NCI-H2227 (cell line): ENCODE measurements around the gene ANP32B.
"Not testable (repeated sequence)": the region's sequence is repeated elsewhere in the genome, so short reads cannot be mapped to it uniquely, and the experiment has no call there.

Experiments
- DNase-seq: peaks from one replicate; lab custom pipeline; 2025; ENCODE audit not compliant: unreplicated experiment; lab: John Stamatoyannopoulos, UW

The ANP32B gene

GRCh38 chr9:97982683-97983588 lies at the start of gene ANP32B:
Gene ANP32B (plus strand): TSS chr9:97983341. CDS start chr9:97983556, 215 bp downstream.
- peak; percentile 91 for DNase-seq

GRCh38 chr9:97934321-97935115 lies 48.6 kb upstream of the ANP32B start:
- peak; percentile 21 for DNase-seq

- no peak for DNase-seq
These were observed 47.9 kb upstream of the ANP32B start for GRCh38 chr9:97935276-97935675.

GRCh38 chr9:97936998-97937397 lies 46.1 kb upstream of the ANP32B start:
- no peak for DNase-seq

GRCh38 chr9:97938081-97938644 lies 45.0 kb upstream of the ANP32B start, which contains the start of gene HEMGN:
Gene HEMGN (minus strand): TSS chr9:97938172. CDS start chr9:97938136, 36 bp downstream.
- no peak for DNase-seq

GRCh38 chr9:97940233-97940632 lies 42.9 kb upstream of the ANP32B start:
- no peak for DNase-seq

GRCh38 chr9:97940741-97941140 lies 42.4 kb upstream of the ANP32B start:
- no peak for DNase-seq

GRCh38 chr9:97941323-97941722 lies 41.8 kb upstream of the ANP32B start:
- DNase-seq: no peak

- DNase-seq: no peak
These were observed 39.8 kb upstream of the ANP32B start for GRCh38 chr9:97943308-97943855.

GRCh38 chr9:97944612-97945011 lies 38.5 kb upstream of the ANP32B start:
- DNase-seq: no peak

- not testable (repeated sequence) for DNase-seq
These were observed 37.7 kb upstream of the ANP32B start for GRCh38 chr9:97945470-97945869.

GRCh38 chr9:97947094-97947493 lies 36.0 kb upstream of the ANP32B start:
- not testable (repeated sequence) for DNase-seq

GRCh38 chr9:97950873-97951272 lies 32.3 kb upstream of the ANP32B start:
- DNase-seq: not testable (repeated sequence)

- DNase-seq: peak; percentile 4
These were observed 28.6 kb upstream of the ANP32B start for GRCh38 chr9:97954550-97954989.

- DNase-seq: no peak
These were observed 26.8 kb upstream of the ANP32B start for GRCh38 chr9:97956331-97956730.

- no peak for DNase-seq
These were observed 24.2 kb upstream of the ANP32B start for GRCh38 chr9:97958812-97959511.

- DNase-seq: no peak
These were observed 23.6 kb upstream of the ANP32B start for GRCh38 chr9:97959585-97959984.

- not testable (repeated sequence) for DNase-seq
These were observed 22.3 kb upstream of the ANP32B start for GRCh38 chr9:97960678-97961328.

- no peak for DNase-seq
These were observed 21.8 kb upstream of the ANP32B start for GRCh38 chr9:97961361-97961760.

- DNase-seq: no peak
These were observed 21.0 kb upstream of the ANP32B start for GRCh38 chr9:97962136-97962535.
